ENCODE results near the gene ADORA2B.

- no peak for TF ChIP-seq CTCF (IDR thresholded peaks at IDR 0.05; ENCODE audit: insufficient read depth, low read depth, low read length)
- no peak for TF ChIP-seq EZH2 (IDR thresholded peaks at IDR 0.05; ENCODE audit: insufficient read depth, low read length)
These were observed 37.6 kb upstream of the ADORA2B start for GRCh38 chr17:15907290-15907689.
